ENCODE measurements around the gene DYNLL1.
A peak's percentile ranks its signal among the peaks of the same experiment; 100 is the strongest.

Gene DYNLL1

GRCh38 chr12:120496413-120497340 is 764 bp downstream of the DYNLL1 start:
- Histone ChIP-seq H3K4me3 (ENCODE audit: low read length) (peak overlapping the region; percentile 97), H3K4me2 (ENCODE audit: low read length) (peak overlapping the region; percentile 99), H3K9me2 (replicated peaks; ENCODE audit: control insufficient read depth, low read length) (no peaks in the 10 kb centered on the region), H3K36me3 (ENCODE audit: control insufficient read depth, low read length) (peaks cover 50% of the 10 kb centered on the region), H3K27me3 (ENCODE audit: control insufficient read depth, low read length) (no peaks in the 10 kb centered on the region), H3K79me2 (ENCODE audit: control insufficient read depth, low read length) (peaks cover 34% of the 10 kb centered on the region), H3K27ac (ENCODE audit: low read depth, low read length) (peak overlapping the region; percentile 83), H3F3A (ENCODE audit: control insufficient read depth, insufficient read depth) (peaks cover 44% of the 10 kb centered on the region), H3K9me3 (ENCODE audit: control insufficient read depth, insufficient read depth, low read length) (no peaks in the 10 kb centered on the region), H3K4me1 (ENCODE audit: control insufficient read depth, low read length) (peaks cover 20% of the 10 kb centered on the region), H4K20me1 (ENCODE audit: control insufficient read depth, insufficient read depth, low read depth, low read length) (peaks cover 11% of the 10 kb centered on the region)
- TF ChIP-seq CTCF (IDR thresholded peaks at IDR 0.05; ENCODE audit: low read depth, low read length, poor library complexity, severe bottlenecking) (peak; percentile 48), EZH2phosphoT487 (IDR thresholded peaks at IDR 0.05; ENCODE audit: borderline replicate concordance, low read length) (no peak)

GRCh38 chr12:120497524-120498150 is 1.7 kb downstream of the DYNLL1 start:
- peaks cover 42% of the 10 kb centered on the region for H3F3A ChIP-seq (ENCODE audit: control insufficient read depth, insufficient read depth)
- peaks cover 47% of the 10 kb centered on the region for H3K36me3 ChIP-seq (ENCODE audit: control insufficient read depth, low read length)
- H3K4me3 ChIP-seq (ENCODE audit: low read length), result peak overlapping the region; percentile 97
- TF ChIP-seq CTCF (IDR thresholded peaks at IDR 0.05; ENCODE audit: low read depth, low read length, poor library complexity, severe bottlenecking) (no peak), EZH2phosphoT487 (IDR thresholded peaks at IDR 0.05; ENCODE audit: borderline replicate concordance, low read length) (no peak)
- no peaks in the 10 kb centered on the region for H3K27me3 ChIP-seq (ENCODE audit: control insufficient read depth, low read length)
- H3K79me2 ChIP-seq (ENCODE audit: control insufficient read depth, low read length), result peaks cover 34% of the 10 kb centered on the region
- H3K9me3 ChIP-seq (ENCODE audit: control insufficient read depth, insufficient read depth, low read length), result no peaks in the 10 kb centered on the region
- H3K4me2 ChIP-seq (ENCODE audit: low read length), result peak overlapping the region; percentile 99
- H3K27ac ChIP-seq (ENCODE audit: low read depth, low read length), result peak overlapping the region; percentile 83
- H3K9me2 ChIP-seq (replicated peaks; ENCODE audit: control insufficient read depth, low read length), result no peaks in the 10 kb centered on the region
- H3K4me1 ChIP-seq (ENCODE audit: control insufficient read depth, low read length), result peaks cover 20% of the 10 kb centered on the region
- peaks cover 11% of the 10 kb centered on the region for H4K20me1 ChIP-seq (ENCODE audit: control insufficient read depth, insufficient read depth, low read depth, low read length)

GRCh38 chr12:120498870-120499515 is 3.1 kb downstream of the DYNLL1 start:
- H3K4me2 ChIP-seq (ENCODE audit: low read length), result no peak overlapping the region

More at GRCh38 chr12:120498870-120499515, 3.1 kb downstream of the DYNLL1 start:
- TF ChIP-seq CTCF (IDR thresholded peaks at IDR 0.05; ENCODE audit: low read depth, low read length, poor library complexity, severe bottlenecking), result no peak
- TF ChIP-seq EZH2phosphoT487 (IDR thresholded peaks at IDR 0.05; ENCODE audit: borderline replicate concordance, low read length), result no peak
- Histone ChIP-seq H3K4me3 (ENCODE audit: low read length) (no peak overlapping the region), H3K27me3 (ENCODE audit: control insufficient read depth, low read length) (no peaks in the 10 kb centered on the region), H3K36me3 (ENCODE audit: control insufficient read depth, low read length) (peaks cover 56% of the 10 kb centered on the region), H4K20me1 (ENCODE audit: control insufficient read depth, insufficient read depth, low read depth, low read length) (peaks cover 11% of the 10 kb centered on the region), H3K27ac (ENCODE audit: low read depth, low read length) (no peak overlapping the region), H3F3A (ENCODE audit: control insufficient read depth, insufficient read depth) (peaks cover 44% of the 10 kb centered on the region), H3K9me2 (replicated peaks; ENCODE audit: control insufficient read depth, low read length) (no peaks in the 10 kb centered on the region), H3K79me2 (ENCODE audit: control insufficient read depth, low read length) (peaks cover 34% of the 10 kb centered on the region), H3K9me3 (ENCODE audit: control insufficient read depth, insufficient read depth, low read length) (no peaks in the 10 kb centered on the region), H3K4me1 (ENCODE audit: control insufficient read depth, low read length) (peaks cover 20% of the 10 kb centered on the region)

Data from DOHH2 (cell line).